ENCODE measurements around the gene JAKMIP3.

Gene JAKMIP3

DNA sequence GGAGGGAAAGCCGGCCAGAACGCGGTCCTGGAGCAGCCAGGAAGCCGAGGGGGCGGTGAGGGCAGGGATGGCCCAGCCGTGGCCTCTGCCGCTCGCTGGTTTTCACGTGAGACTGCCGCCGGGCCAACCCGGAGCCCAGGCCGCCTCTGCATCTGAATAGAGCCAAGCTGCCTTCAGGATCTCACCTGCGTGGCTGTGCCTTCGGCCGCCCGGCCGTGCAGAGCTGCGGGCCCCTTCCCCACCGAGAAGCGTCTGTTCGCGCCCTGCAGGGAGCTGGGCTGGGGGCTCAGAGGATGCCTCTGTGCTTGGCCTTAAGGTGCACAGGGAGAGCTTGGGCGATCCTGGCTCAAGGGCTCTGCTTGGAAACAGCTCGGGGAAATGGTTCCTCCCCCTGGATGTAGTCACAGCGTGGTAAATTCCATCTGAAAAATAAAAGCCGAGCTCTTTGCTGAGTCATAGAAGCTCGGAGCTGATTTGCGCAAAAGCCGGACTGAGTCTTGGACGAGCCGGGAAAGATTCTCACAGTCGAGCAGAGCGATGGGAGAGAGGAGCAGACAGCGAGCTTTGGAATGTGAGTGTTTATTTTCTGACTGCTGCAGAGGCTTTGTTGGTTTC, at the start of gene JAKMIP3:
Gene JAKMIP3 (plus strand): TSS at position 456 of the 615 bp plus-strand sequence. CDS start 38,863 bp downstream, outside the sequence.
- DNase-seq = no peak

DNA sequence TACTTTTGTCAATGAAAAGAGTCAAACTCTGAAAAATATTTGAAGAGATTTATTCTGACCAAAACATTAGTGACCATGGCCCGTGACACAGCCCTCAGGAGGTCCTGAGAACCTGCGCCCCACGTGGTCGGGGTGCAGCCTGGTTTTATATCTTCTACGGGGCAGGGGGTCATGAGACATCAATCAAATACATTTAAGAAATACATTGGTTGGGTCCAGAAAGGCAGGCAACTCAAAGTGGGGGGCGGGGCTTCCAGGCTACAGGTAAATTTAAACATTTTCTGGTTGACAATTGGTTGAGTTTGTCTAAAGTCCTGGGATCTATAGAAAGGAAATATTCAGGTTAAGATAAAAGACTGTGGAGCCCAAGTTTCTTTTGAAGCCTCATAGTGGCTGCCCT, 49.2 kb upstream of the JAKMIP3 start:
- no peak for DNase-seq

DNA sequence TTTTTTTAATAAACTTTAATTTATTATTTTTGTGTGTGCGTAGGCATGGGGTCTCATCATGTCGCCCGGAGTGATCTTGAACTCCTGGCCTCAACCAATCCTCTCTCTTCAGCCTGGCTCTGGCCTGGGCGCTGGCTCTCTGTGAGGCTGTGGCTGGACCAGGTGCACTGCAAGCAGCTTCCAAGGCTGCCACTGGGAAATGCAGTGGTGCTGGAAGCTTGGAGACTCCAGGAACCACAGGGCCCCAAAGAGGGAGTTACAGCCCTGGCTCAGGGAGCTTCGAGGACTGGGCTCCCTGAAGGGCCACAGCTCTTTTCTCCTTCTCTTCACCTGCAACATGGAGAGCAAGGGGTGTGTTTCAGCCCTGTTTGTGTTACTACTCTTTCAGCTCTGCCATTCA, 47.3 kb upstream of the JAKMIP3 start:
- no peak for DNase-seq

DNA sequence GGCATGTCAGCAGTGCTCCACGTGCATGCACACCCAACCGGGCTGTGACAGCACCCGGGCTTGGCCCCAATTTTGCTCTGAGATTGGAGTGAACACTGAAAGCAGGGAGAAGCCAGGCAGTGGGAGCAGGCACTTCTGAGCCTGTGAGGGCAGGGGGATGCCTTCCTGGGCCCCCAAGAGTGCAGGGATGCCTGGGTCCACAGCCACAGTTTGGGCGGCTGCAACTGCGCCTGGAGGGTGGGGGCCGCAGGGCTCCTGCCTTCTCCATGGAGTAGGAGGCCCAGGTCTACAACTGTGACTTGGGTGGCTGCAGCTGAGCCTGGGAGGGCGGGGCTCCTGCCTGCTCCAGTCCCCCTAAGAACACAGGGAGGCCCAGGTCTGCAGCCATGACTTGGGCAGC, 46.4 kb upstream of the JAKMIP3 start:
- DNase-seq = no peak

GRCh38 chr10:132020456-132020855, 45.3 kb upstream of the JAKMIP3 start:
- no peak for DNase-seq

- DNase-seq = no peak
Measured at GRCh38 chr10:132021046-132021445, 44.7 kb upstream of the JAKMIP3 start.

- DNase-seq = no peak
Measured at GRCh38 chr10:132021504-132022143, 44.1 kb upstream of the JAKMIP3 start.

DNA sequence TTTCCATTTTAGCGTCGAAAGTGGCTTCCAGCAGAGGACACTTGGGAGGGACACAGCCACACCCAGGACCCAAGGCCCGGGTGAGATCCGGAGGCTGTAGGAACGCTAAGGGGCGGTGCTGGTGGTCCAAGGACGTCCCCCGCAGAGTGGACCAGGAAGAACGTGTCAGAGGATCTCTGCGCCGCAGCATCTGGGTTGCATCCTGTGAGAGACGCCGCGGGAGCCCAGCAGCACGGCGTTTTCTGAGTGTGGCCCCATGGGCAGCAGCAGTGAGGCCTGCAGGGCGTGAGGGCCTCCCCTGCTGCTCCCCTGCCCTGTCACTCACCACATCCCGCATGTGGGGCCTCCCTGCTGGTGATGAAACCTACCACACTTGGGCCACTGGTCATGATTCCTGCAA, 43.5 kb upstream of the JAKMIP3 start:
- no peak for DNase-seq

DNA sequence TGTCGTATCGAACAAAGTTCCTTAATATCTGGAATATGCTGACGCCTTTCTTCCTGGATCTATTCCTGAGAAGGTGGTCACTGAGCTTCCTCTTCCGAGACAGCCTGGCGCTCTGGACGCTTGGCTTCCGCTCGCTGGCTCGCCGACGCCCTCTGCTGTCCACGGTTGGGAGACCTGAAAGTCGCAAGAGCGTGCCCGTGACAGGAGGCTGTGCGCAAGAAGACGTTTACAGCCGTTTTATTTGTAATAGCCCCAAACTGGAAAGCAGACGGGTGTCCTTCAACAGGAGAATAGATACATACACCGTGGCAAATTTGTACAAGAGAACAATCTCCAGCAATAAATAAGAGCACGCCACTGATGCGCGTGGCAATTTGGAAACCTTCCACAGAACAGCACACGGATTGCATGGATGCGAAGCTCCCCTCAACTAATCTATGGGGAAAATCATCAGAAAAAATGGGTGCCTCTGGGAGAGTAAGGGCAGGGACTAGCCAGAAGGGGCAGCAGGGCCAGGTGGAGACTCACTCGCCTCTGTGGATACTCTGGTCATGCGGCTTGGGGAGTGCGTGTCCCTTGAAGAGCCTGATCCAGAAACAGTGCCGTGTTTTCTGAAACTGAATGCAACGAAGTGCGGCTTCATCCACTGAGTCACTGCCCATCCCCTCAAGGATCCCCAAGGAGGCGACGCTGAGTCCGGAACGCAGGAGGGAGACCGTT, 42.5 kb upstream of the JAKMIP3 start:
- DNase-seq = peak; percentile 65 to 74

DNA sequence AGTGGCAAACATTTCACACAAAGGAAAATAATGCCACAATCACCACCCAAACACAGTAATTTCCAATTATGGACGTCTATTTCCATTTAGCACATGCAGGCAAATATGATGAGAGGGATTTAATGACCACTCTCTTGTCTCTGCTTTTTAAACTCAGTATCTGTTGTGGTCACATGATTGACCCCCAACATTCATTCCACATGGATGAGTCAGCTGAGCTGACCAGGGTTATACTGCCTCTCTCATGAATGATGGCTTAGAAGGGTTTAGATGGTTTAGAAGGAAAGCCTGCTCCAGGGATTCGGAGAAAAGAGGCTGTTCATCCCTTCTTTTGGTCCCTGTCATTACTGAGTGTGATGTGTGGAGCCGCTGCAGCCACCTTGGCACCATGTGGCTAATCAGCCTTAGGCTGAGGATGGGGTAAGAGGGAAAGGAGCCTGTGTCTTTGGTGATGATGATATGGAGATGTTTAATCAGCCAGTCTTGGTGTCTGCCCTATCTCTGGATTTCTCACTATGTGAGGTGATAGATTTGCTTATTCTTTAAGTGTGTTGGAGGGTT, 38.2 kb upstream of the JAKMIP3 start:
- no peak for DNase-seq

DNA sequence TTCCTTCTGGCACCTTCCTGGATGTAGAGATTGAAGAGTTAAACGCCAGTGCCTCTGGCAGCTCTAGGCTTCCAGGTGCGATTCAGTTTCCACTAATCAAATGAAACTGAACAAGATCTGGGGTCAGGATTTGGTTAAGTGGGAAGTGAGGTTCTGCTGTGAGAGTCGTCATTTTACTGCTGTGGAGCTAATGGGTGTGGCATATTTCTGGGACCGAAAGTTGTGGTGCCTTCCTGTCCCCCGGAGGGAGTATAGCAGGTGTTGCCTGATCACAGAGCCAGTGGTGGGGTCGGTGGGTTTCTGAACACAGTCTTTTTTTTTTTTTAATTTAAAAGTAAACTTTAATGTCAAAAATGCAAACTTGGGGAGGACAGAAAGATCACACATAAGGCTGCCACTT, 37.0 kb upstream of the JAKMIP3 start:
- no peak for DNase-seq

DNA sequence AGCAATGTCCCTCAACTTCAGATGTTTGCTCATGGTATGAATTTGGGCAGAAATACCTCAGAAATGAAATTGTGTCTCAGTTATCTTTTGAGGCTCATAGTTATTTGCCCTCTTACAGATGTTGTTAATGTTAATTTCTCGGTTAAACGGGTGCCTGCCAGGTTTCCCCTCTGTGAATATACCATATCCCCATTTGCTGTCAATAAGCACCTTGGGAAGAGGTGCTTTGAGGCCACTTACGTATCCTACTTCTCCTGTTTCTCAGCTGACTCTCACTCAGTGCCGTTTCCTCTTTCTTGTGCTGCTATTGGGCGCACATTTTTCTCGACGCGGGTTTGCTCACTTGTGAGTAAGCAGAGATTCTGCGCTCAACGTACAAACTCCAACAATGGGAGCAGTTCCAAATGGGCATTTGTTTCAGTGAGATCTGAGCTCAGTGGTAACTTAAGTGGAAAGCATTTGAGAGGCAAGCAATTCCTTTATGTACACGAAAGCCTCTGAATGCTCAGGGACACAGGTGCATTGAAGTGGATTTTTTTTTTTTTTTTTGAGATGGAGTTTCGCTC, 34.8 kb upstream of the JAKMIP3 start:
- DNase-seq = no peak

DNA sequence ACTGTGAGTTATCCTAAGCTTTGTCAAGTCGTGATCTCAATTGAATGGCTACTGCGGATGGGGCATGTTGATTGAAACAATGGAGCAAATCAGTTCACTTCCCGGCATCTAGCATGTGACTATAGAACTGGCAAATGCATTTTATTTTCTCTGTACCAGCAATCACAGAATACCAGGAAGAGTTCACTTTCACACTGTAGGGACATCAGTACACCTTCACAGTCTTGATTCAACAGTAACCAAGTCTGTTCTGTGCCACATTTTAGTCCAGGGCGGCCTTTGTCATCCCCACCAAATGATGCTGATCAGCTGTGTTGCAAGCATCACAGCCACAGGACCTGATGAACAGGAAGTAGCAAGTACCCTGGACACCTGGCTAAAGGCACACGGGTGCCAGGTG, 32.1 kb upstream of the JAKMIP3 start:
- no peak for DNase-seq

DNA sequence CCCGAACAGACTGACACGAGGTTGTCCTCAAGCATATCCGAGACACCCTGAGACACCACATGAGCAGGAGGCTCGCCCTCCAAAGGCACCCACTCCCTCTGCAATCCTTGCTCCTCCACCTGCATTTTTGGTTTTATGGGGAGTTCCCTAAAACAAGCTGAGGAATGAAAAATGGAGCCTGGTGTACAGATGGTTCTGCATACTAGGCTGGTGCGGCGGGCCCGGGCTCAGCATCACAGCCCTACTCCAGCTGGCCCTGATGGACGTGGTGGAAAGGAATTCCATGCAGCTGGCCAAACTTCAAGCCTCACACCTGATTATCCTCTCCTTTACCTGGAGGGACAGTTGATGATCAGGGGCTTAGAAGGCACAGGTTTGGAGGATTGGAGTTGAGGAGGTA, 30.3 kb upstream of the JAKMIP3 start:
- no peak for DNase-seq

DNA sequence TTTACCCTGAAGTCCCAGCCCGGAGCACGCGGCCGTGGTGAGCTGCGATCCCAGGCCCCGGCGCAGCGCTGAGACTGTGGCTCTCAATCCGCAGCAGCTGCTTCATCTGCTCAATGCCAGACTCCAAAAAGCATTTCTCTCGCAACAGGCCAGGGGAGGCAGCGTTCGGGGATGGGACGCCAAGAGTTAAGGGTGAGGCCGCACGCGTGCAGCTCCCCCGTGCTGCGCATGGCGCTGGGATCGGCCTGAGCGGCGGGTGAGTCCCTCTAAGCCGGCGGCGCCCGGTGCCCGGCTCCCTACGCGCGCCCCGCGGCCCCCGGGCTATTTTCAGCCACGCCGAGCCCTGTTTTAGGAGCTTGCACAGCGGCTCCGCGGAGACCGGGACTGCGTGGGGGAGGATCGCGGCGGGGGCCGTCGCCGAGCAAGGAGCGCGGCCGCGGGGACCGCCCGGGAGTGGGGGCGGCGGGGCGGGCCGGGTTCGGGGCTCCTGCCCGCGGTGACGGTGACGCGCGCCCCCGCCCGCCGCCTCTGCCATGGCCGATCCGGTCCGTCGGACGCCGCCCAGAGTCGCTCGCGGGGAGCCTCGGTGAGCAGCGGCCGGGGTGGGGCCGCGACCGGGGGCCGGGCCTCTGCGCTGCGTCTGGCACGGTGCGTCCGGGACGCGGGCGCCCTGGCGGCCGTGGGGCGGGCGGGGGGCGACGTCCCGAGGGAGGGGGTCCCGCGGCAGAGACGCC, 29.4 kb upstream of the JAKMIP3 start:
- DNase-seq = no peak

- DNase-seq = no peak
Measured at GRCh38 chr10:132036887-132037675, 28.7 kb upstream of the JAKMIP3 start.

DNA sequence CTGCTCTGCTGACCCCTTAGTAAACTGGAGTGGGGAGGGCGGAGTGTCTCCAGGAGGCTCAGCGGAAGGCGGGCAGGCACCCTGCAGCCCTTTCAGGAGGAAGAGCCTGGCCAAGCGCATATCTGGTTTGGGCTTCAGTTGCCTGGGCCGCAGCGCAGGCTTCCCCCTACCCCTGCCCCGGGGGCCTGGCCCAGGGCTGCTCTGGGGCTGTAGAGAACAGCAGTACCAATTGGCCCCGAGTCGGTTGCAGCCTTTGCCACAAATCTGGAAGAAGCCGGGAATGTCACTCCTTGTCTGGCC, 28.1 kb upstream of the JAKMIP3 start:
- DNase-seq = no peak

DNA sequence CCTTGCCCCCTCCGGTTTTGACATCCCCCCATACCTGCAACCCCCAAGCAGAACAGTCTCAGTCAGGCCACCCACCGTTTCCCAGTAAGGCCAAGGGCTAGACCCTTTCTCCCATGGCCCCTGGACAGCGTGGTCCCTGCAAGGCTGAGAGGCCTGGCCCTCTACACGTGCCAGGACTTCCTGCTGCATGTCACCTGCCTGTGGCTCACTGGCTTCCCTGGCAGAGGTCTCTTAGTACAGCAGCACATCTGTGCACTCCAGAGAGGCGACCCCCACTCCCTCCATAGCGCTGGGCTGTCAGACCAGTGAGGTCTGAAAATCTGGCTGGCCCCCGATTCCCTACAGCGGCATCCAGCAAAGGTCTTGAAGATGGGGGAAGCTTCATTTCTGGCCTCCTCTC, 26.4 kb upstream of the JAKMIP3 start:
- DNase-seq = no peak

DNA sequence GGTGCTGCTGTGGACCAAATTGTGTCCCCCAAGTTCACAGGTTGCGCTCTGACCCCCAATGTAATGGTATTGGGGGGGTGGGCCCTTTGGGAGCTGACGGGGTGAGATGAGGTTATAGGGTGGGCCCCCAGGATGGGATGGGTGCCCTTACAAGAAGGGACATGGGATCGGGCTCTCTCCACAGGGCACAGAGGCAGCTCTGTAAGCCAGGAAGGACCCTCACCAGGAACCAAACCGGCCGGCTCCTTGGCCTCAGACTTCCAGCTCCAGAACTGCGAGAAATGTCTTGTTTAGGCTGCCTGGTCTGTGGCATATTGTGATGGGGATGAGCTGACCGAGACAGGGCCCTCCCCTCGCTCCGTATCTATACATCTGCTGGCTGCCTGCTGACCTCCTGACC, 25.7 kb upstream of the JAKMIP3 start:
- DNase-seq = no peak

GRCh38 chr10:132041340-132041739, 24.4 kb upstream of the JAKMIP3 start:
- DNase-seq = no peak

DNA sequence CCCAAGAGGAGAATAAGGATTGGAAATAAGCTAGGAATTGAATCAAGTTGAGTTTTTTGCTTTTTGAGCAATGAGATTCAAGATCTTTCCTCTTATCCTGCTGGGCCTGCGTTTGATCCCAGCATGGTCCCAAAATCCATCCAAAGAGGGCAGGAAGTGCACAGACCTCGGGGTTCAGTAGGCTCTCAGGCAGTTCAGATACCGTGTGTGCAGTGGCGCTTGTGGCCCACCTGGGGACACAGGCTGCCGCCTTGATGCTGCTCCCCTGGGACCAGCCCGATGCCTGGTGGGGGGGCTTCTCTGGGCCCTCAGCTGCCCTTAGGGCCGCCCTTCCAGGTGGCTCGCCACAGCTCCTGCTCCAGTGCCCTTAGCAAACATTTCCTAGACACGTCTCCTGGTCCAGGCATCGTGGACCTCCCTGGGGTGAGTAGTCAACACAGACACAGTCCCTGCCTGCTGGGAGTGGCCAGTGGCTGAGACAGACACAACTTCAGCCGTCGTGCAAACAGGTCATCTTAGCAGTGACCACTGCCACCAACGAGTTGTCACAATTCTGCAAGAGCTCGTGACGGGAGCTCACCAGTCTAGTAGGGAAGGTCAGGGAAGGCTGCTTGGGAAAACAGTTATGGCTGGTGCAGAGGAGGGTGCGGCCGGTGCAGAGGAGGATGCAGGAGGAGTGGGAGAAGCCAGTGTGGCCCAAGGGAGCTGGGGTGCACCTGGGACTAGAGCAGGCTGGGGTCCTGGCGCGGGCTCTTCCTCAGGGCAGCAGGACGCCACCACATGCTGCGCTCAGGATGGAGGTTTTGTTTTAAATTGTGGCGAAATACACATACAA, 21.7 kb upstream of the JAKMIP3 start:
- DNase-seq = no peak
